K562 (cell line): Measurements from ENCODE around the gene MYCBP2. TPM values are rescaled to one million over a fixed set of nuclear protein-coding genes. Genes with fewer than 3 reads are reported as not detected.

ENCODE experiments used
- ADNP ChIP-seq: fragments of 200-800 bp; sonication (Bioruptor generic); IDR thresholded peaks from 2 replicates; pipeline ENCODE4 v1.6.1; 2016; ENCODE audit warnings: missing genetic modification characterization, missing compliant biosample characterization
- ERF ChIP-seq: fragments of 450-650 bp; formaldehyde crosslinking; IDR thresholded peaks from 2 replicates; pipeline ENCODE4 v1.4.0; 2020; ENCODE audit warnings: mild to moderate bottlenecking, mixed read lengths
- HDGF ChIP-seq: fragments of 450-650 bp; IDR thresholded peaks from 2 replicates; pipeline ENCODE4 v1.6.1; 2016
- HLTF ChIP-seq: fragments of 450-650 bp; IDR thresholded peaks from 2 replicates; pipeline ENCODE4 v1.6.1; 2016
- POLR2G ChIP-seq: fragments of 200-400 bp; formaldehyde crosslinking; IDR thresholded peaks from 2 replicates; pipeline ENCODE4 v1.6.1; 2017; ENCODE audit warnings: low read depth, mild to moderate bottlenecking, antibody characterized with exemption, low read length, moderate library complexity
- SMARCA4 ChIP-seq: fragments of 450-650 bp; IDR thresholded peaks from 2 replicates; pipeline ENCODE4 v1.6.1; 2016
- SMARCB1 ChIP-seq: IDR thresholded peaks from 2 replicates; pipeline ENCODE4 v1.6.1; 2011; ENCODE audit warnings: improper control_type of control experiment, low read depth; ENCODE audit not compliant: insufficient read length
- STAT5B ChIP-seq: fragments of 250-450 bp; sonication (Bioruptor Pico); IDR thresholded peaks from 2 replicates; pipeline ENCODE4 v1.8.0; 2021; ENCODE audit warnings: mild to moderate bottlenecking, inconsistent platforms
- TAF7 ChIP-seq: fragments of 450-650 bp; IDR thresholded peaks from 2 replicates; pipeline ENCODE4 v1.6.1; 2016; ENCODE audit warnings: missing genetic modification characterization, missing compliant biosample characterization
- polyA plus RNA-seq, 8 experiments: library from polyadenylated mRNA; depleted of rRNA in 4 of 8; stranded (reverse) in 5 of 8; unstranded in 3 of 8; fragments of >200 nt; fragmentation: Nextera tagmentation in 2 of 8; fragmentation: Illumina TruSeq in 1 of 8; extraction: Ambion mirVana in 2 of 8; extraction: Trizol in 1 of 8; gene quantifications; 2 replicates each; pipeline versions ENCODE4 v1.2.1 to v1.2.3, GENCODE V29; 2011 to 2014; ENCODE audit warnings: inconsistent platforms in 1 of 8, missing spikeins in 1 of 8
- total RNA-seq, 7 experiments: library from RNA; depleted of rRNA in 6 of 7; stranded (reverse); fragments of >200 nt in 6 of 7; fragmentation: Illumina TruSeq in 2 of 7; extraction: Trizol in 2 of 7; gene quantifications; 2 replicates each; pipeline versions ENCODE4 v1.2.1 to v1.2.3, GENCODE V29; 2011 to 2021; ENCODE audit warnings: low replicate concordance in 1 of 7
- TF ChIP-seq, protein P1 (sequence below), 2 experiments: IDR thresholded peaks; 2 replicates each; pipeline ENCODE4 v1.6.1; 2012; ENCODE audit warnings: improper control_type of control experiment in 2 of 2, low read depth in 2 of 2, low read length in 2 of 2, borderline replicate concordance in 1 of 2
- TF ChIP-seq, protein P2 (sequence below): fragments of 200-800 bp; sonication (Bioruptor generic); IDR thresholded peaks from 2 replicates; pipeline ENCODE4 v1.6.1; 2016; ENCODE audit warnings: missing genetic modification characterization, missing compliant biosample characterization

Gene MYCBP2
- total and polyA plus RNA-seq, 9 of the 15 experiments (the other 6 are each of a cell fraction or from before 2014, with no cell fraction given): 13.2 to 47.2 (median 28.9) TPM

DNA sequence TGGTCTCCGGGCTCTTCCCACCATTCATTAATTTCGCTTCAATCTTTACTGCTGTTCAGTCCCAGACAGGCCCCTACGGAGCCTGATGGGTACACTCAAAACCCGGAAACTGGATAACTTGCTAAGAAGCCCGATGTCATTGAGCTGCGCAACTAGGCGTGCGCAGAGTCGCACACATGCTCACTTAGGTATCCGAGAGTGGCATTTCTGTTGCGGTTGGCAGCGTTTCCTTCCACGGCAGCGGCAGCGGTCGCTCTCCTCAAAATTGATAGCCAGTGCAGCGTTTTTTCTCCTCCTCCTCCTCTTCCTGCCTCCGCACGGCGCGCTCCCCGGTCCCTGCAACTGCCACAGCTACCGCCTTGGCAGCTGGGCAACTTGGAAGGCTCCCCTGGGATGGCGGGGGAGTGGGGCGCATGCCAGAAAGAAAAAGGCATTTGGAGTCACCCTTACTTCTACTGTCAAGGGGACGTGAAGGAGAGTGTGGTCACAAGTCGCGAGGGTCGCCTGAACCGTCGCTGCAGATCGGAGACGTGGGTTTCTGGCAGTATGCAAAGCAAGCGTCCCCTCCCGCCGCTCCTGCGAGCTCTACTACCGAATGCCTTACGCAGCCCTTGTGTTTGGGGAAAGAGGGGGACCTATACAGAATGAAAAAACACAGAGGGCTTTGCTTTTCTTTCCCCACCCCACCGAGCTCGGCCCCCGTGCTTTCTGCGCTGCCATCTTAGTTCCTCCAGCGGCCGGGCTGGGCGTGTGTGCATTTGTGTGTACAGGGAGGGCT lies 2.4 kb upstream of the MYCBP2 start (continued):
- TF ChIP-seq, protein P1, sequence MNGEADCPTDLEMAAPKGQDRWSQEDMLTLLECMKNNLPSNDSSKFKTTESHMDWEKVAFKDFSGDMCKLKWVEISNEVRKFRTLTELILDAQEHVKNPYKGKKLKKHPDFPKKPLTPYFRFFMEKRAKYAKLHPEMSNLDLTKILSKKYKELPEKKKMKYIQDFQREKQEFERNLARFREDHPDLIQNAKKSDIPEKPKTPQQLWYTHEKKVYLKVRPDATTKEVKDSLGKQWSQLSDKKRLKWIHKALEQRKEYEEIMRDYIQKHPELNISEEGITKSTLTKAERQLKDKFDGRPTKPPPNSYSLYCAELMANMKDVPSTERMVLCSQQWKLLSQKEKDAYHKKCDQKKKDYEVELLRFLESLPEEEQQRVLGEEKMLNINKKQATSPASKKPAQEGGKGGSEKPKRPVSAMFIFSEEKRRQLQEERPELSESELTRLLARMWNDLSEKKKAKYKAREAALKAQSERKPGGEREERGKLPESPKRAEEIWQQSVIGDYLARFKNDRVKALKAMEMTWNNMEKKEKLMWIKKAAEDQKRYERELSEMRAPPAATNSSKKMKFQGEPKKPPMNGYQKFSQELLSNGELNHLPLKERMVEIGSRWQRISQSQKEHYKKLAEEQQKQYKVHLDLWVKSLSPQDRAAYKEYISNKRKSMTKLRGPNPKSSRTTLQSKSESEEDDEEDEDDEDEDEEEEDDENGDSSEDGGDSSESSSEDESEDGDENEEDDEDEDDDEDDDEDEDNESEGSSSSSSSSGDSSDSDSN (IDR thresholded peaks at IDR 0.05; ENCODE audit: borderline replicate concordance in 1 of 2, low read depth in 2 of 2, low read length in 2 of 2): 0 out of 4 replicates have a peak, but pooled peaks of 1 of the 2 experiments have one; percentile 17
- TF ChIP-seq SMARCA4: no peak
- peak; percentile 76 for TF ChIP-seq POLR2G
- TF ChIP-seq SMARCB1: no peak
- no peak for TF ChIP-seq TAF7
- no peak for TF ChIP-seq ADNP
- TF ChIP-seq, protein P2, sequence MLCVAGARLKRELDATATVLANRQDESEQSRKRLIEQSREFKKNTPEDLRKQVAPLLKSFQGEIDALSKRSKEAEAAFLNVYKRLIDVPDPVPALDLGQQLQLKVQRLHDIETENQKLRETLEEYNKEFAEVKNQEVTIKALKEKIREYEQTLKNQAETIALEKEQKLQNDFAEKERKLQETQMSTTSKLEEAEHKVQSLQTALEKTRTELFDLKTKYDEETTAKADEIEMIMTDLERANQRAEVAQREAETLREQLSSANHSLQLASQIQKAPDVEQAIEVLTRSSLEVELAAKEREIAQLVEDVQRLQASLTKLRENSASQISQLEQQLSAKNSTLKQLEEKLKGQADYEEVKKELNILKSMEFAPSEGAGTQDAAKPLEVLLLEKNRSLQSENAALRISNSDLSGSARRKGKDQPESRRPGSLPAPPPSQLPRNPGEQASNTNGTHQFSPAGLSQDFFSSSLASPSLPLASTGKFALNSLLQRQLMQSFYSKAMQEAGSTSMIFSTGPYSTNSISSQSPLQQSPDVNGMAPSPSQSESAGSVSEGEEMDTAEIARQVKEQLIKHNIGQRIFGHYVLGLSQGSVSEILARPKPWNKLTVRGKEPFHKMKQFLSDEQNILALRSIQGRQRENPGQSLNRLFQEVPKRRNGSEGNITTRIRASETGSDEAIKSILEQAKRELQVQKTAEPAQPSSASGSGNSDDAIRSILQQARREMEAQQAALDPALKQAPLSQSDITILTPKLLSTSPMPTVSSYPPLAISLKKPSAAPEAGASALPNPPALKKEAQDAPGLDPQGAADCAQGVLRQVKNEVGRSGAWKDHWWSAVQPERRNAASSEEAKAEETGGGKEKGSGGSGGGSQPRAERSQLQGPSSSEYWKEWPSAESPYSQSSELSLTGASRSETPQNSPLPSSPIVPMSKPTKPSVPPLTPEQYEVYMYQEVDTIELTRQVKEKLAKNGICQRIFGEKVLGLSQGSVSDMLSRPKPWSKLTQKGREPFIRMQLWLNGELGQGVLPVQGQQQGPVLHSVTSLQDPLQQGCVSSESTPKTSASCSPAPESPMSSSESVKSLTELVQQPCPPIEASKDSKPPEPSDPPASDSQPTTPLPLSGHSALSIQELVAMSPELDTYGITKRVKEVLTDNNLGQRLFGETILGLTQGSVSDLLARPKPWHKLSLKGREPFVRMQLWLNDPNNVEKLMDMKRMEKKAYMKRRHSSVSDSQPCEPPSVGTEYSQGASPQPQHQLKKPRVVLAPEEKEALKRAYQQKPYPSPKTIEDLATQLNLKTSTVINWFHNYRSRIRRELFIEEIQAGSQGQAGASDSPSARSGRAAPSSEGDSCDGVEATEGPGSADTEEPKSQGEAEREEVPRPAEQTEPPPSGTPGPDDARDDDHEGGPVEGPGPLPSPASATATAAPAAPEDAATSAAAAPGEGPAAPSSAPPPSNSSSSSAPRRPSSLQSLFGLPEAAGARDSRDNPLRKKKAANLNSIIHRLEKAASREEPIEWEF (CRISPR knock-in tag): no peak
- no peak for TF ChIP-seq HLTF
- no peak for TF ChIP-seq STAT5B (CRISPR knock-in tag)
- no peak for TF ChIP-seq ERF (CRISPR knock-in tag)
- TF ChIP-seq HDGF: no peak
